ENCODE data around the gene ERCC4.
A peak's percentile ranks its signal among the peaks of the same experiment; 100 is the strongest.
"Not testable (repeated sequence)": the region's sequence is repeated elsewhere in the genome, so short reads cannot be mapped to it uniquely, and the experiment has no call there.

ERCC4 gene

GRCh38 chr16:13897806-13898205 is 22.1 kb upstream of the ERCC4 start:
- H3K27me3 ChIP-seq: no peaks in the 10 kb centered on the region
- intact Hi-C loops (cut with DNase I; ENCODE audit: low total_unique reads): no loop called here
- TF ChIP-seq, protein P1, sequence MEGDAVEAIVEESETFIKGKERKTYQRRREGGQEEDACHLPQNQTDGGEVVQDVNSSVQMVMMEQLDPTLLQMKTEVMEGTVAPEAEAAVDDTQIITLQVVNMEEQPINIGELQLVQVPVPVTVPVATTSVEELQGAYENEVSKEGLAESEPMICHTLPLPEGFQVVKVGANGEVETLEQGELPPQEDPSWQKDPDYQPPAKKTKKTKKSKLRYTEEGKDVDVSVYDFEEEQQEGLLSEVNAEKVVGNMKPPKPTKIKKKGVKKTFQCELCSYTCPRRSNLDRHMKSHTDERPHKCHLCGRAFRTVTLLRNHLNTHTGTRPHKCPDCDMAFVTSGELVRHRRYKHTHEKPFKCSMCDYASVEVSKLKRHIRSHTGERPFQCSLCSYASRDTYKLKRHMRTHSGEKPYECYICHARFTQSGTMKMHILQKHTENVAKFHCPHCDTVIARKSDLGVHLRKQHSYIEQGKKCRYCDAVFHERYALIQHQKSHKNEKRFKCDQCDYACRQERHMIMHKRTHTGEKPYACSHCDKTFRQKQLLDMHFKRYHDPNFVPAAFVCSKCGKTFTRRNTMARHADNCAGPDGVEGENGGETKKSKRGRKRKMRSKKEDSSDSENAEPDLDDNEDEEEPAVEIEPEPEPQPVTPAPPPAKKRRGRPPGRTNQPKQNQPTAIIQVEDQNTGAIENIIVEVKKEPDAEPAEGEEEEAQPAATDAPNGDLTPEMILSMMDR (IDR thresholded peaks at IDR 0.05): no peak
- no peaks in the 10 kb centered on the region for H3K9me3 ChIP-seq
- no peak overlapping the region for H3K4me3 ChIP-seq
- peak overlapping the region; percentile 45 to 61 for H3K27ac ChIP-seq
- peaks cover 0 to 21% (median 13%) of the 10 kb centered on the region in 4 donors for H3K4me1 ChIP-seq
- H3K36me3 ChIP-seq: no peaks in the 10 kb centered on the region
- no peak for DNase-seq

- H3K36me3 ChIP-seq: no peaks in the 10 kb centered on the region
- no peaks in the 10 kb centered on the region for H3K9me3 ChIP-seq
- no peaks in the 10 kb centered on the region for H3K27me3 ChIP-seq
- H3K4me1 ChIP-seq: peaks cover 0 to 21% (median 13%) of the 10 kb centered on the region in 4 donors
- H3K27ac ChIP-seq: peak overlapping the region; percentile 45 to 61
- intact Hi-C loops (cut with DNase I; ENCODE audit: low total_unique reads): no loop called here
- no peak for DNase-seq
- TF ChIP-seq, protein P1 (IDR thresholded peaks at IDR 0.05): no peak
- no peak overlapping the region for H3K4me3 ChIP-seq
Measured at GRCh38 chr16:13898233-13898632, 21.7 kb upstream of the ERCC4 start.

DNA sequence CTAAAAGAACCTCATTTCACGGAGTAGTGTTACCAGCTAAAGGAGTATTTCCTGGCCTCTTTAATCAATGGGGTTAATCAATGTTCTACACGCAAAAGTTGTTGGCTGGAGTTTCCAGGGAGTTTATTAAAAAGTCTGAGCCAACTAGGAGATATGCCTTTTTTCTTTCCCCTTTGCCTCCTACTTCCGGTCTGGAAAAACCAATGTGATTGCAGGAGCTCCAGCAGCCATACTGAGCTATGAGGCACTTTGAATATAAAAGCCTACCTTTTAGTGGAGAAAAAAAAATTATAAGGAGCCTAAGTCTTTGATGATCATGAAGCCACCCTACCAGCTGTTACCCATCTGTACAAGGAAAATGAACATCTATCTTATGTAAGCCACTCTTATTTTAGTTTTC is 17.9 kb upstream of the ERCC4 start:
- H3K4me3 ChIP-seq: no peak overlapping the region
- intact Hi-C loops (cut with DNase I; ENCODE audit: low total_unique reads): no loop called here
- DNase-seq: no peak
- H3K4me1 ChIP-seq: peaks cover 0 to 21% (median 13%) of the 10 kb centered on the region in 4 donors
- TF ChIP-seq, protein P1 (IDR thresholded peaks at IDR 0.05): no peak
- H3K27ac ChIP-seq: no peak overlapping the region
- no peaks in the 10 kb centered on the region for H3K36me3 ChIP-seq
- H3K27me3 ChIP-seq: no peaks in the 10 kb centered on the region
- no peaks in the 10 kb centered on the region for H3K9me3 ChIP-seq

DNA sequence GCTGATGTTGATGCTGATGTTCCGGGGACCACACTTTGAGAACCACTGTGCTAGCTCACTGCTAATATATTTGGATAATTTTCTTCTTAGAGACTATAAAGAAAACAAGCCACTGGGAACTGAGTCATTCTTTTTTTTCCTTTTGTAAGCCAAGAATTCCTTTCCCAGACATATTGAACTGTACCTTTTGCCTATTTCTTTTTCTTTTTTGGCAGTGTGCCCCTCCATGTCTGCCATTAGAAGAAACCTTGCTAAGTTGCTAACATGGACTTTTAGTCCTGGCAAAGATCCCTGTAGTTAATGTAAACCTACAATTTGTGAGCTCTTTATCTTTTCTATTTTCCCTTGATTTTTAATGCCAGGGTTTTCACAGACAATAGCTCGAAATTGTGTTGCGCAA is 17.3 kb upstream of the ERCC4 start:
- TF ChIP-seq, protein P1 (IDR thresholded peaks at IDR 0.05): no peak
- H3K27ac ChIP-seq: no peak overlapping the region

GRCh38 chr16:13904179-13904691 is 15.7 kb upstream of the ERCC4 start:
- DNase-seq: no peak
- TF ChIP-seq, protein P1 (IDR thresholded peaks at IDR 0.05): no peak

More for the DNA sequence above, 17.3 kb upstream of the ERCC4 start:
- H3K4me1 ChIP-seq: peaks cover 0 to 17% (median 11%) of the 10 kb centered on the region in 4 donors
- DNase-seq: no peak
- H3K9me3 ChIP-seq: no peaks in the 10 kb centered on the region
- no peaks in the 10 kb centered on the region for H3K36me3 ChIP-seq
- H3K4me3 ChIP-seq: no peak overlapping the region
- intact Hi-C loops (cut with DNase I; ENCODE audit: low total_unique reads): no loop called here
- no peaks in the 10 kb centered on the region for H3K27me3 ChIP-seq

GRCh38 chr16:13904822-13905221 is 15.1 kb upstream of the ERCC4 start:
- intact Hi-C loops (cut with DNase I; ENCODE audit: low total_unique reads); H3K36me3 ChIP-seq; H3K4me3 ChIP-seq; H3K9me3 ChIP-seq; H3K27me3 ChIP-seq; H3K4me1 ChIP-seq; H3K27ac ChIP-seq: not testable (repeated sequence)
- DNase-seq: peak in 1 of 2 donors; percentile 22
- TF ChIP-seq, protein P1 (IDR thresholded peaks at IDR 0.05): peak in 1 of 2 experiments; percentile 41

More at GRCh38 chr16:13904179-13904691, 15.7 kb upstream of the ERCC4 start:
- Histone ChIP-seq H3K9me3 (no peaks in the 10 kb centered on the region), H3K4me3 (no peak overlapping the region), H3K27ac (no peak overlapping the region), H3K36me3 (no peaks in the 10 kb centered on the region), H3K4me1 (peaks cover 0 to 3% (median under 1%) of the 10 kb centered on the region in 4 donors), H3K27me3 (no peaks in the 10 kb centered on the region)
- intact Hi-C loops (cut with DNase I; ENCODE audit: low total_unique reads): no loop called here
